Common myeloid progenitor, CD34-positive (primary cell): Measurements from ENCODE around the gene OCA2.

Experiments
- CTCF ChIA-PET: fragments of 350-600 bp; sonication (Branson Sonifier 250); formaldehyde crosslinking; loops from one replicate; lab custom pipeline; 2021; ENCODE audit warnings: antibody characterized with exemption; lab: Charles Lee
- POLR2A ChIA-PET: fragments of 350-600 bp; sonication (Branson Sonifier 250); formaldehyde crosslinking; loops from one replicate; lab custom pipeline; 2021; ENCODE audit warnings: antibody characterized with exemption; lab: Charles Lee
- DNase-seq, 3 donors: peaks; one replicate each; pipeline versions ENCODE4 v3.0.0 to v3.0.0-alpha.2; 2013
- H3K27ac ChIP-seq, 2 experiments: 1 replicate in 1 of 2; 2 replicates in 1 of 2; pipeline ENCODE4 v1.7.0; 2013; ENCODE audit warnings: inconsistent platforms in 2 of 2, low read length in 2 of 2, mild to moderate bottlenecking in 2 of 2, low read depth in 1 of 2, moderate library complexity in 1 of 2; ENCODE audit not compliant: severe bottlenecking in 2 of 2, insufficient read depth in 1 of 2, poor library complexity in 1 of 2
- H3K27me3 ChIP-seq, 5 experiments: replicated peaks in 2 of 5; 1 replicate in 3 of 5; 2 replicates in 2 of 5; pipeline versions ENCODE4 v1.6.1 to v1.7.0; 2013; ENCODE audit warnings: low read length in 4 of 5, mild to moderate bottlenecking in 2 of 5, moderate library complexity in 2 of 5, inconsistent platforms in 1 of 5; ENCODE audit not compliant: insufficient read depth in 5 of 5, control insufficient read depth in 4 of 5
- H3K36me3 ChIP-seq, 4 experiments: 1 replicate in 2 of 4; 2 replicates in 2 of 4; pipeline versions ENCODE4 v1.6.1 to v1.7.0; 2013; ENCODE audit warnings: low read length in 3 of 4, control low read depth in 1 of 4, mild to moderate bottlenecking in 1 of 4; ENCODE audit not compliant: control insufficient read depth in 4 of 4, insufficient read depth in 4 of 4
- H3K4me1 ChIP-seq, 4 experiments: 1 replicate in 3 of 4; 2 replicates in 1 of 4; pipeline versions ENCODE4 v1.6.1 to v1.7.1; 2013; ENCODE audit warnings: low read length in 3 of 4, mild to moderate bottlenecking in 3 of 4, control low read depth in 1 of 4, inconsistent platforms in 1 of 4, moderate library complexity in 1 of 4; ENCODE audit not compliant: control insufficient read depth in 4 of 4, insufficient read depth in 4 of 4; ENCODE audit errors: control extremely low read depth in 1 of 4
- H3K4me3 ChIP-seq, 7 experiments: 1 replicate in 4 of 7; 2 replicates in 3 of 7; pipeline versions ENCODE4 v1.5.1 to v1.7.0; 2013; ENCODE audit warnings: mild to moderate bottlenecking in 7 of 7, low read length in 6 of 7, moderate library complexity in 6 of 7, inconsistent platforms in 2 of 7, low read depth in 2 of 7, control low read depth in 1 of 7; ENCODE audit not compliant: insufficient read depth in 4 of 7, control insufficient read depth in 1 of 7; ENCODE audit errors: extremely low read depth in 1 of 7
- H3K9me3 ChIP-seq, 5 experiments: 1 replicate in 4 of 5; 2 replicates in 1 of 5; pipeline versions ENCODE4 v1.6.1 to v1.7.1; 2013; ENCODE audit warnings: low read length in 4 of 5, mild to moderate bottlenecking in 2 of 5, inconsistent platforms in 1 of 5, low read depth in 1 of 5, moderate library complexity in 1 of 5; ENCODE audit not compliant: control insufficient read depth in 4 of 5, insufficient read depth in 2 of 5; ENCODE audit errors: control extremely low read depth in 1 of 5
- WGBS: methylation state at CpG from one replicate; pipeline ENCODE4 v1.1.5; 2013; ENCODE audit not compliant: insufficient coverage; 5-methylcytosine and 5-hydroxymethylcytosine counted together

The OCA2 gene

DNA sequence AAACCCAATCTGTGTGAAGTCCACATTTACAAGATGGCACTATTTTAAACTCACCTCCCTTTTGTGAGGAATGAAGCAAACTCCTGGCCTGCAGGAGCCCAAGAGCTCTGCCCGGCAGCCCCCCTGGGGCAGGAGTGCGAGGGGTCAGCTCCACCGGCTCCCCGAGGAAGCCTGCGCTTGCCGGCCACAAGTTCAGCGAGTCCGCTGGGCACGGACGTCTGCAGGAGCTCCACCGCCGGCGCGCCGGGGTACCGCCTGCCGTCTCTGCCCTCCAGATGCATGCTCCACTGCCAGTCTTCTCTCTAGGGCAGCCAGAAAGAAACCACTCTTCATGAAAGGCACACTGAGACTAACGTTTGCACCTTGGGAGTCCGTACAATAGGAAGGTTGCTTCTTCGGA, 17.5 kb downstream of the OCA2 start:
- DNase-seq, result no peak
- Histone ChIP-seq H3K27me3 (peaks cover 0 to 9% (median 6%) of the 10 kb centered on the region in 5 experiments), H3K27ac (no peak overlapping the region), H3K4me1 (no peaks in the 10 kb centered on the region), H3K36me3 (no peaks in the 10 kb centered on the region), H3K4me3 (no peak overlapping the region), H3K9me3 (peaks cover 0 to 4% (median 0%) of the 10 kb centered on the region in 5 experiments)
- WGBS, result 98% methylated on average over 20 of the region's 20 CpGs
- ChIA-PET CTCF (no interaction called here), POLR2A (no interaction called here)

DNA sequence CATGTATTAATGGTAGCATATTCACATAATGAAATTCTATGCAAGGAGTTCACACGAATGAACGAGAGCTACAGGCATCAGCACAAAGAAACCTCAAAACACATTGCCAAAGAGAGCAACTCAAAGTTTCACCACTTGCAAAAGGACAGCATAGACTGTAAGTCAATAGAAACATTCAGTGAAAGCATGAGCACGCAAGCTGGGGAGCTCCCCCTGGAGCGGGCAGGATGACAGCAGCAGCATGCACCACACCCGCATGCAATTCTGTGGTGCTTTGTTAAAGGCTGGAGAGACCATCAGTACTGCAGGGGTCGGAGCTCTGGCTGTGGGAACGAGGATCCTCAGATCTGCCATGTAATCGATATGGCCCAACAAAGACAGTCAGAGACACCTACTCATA, 18.7 kb downstream of the OCA2 start:
- no peaks in the 10 kb centered on the region for H3K4me1 ChIP-seq
- peaks cover 0 to 4% (median 0%) of the 10 kb centered on the region in 5 experiments for H3K9me3 ChIP-seq
- CTCF ChIA-PET, result no interaction called here
- no peak for DNase-seq
- H3K27ac ChIP-seq, result no peak overlapping the region
- POLR2A ChIA-PET, result no interaction called here
- H3K36me3 ChIP-seq, result no peaks in the 10 kb centered on the region
- peaks cover 0 to 9% (median 6%) of the 10 kb centered on the region in 5 experiments for H3K27me3 ChIP-seq
- WGBS, result 84% methylated on average over 5 of the region's 8 CpGs
- H3K4me3 ChIP-seq, result no peak overlapping the region

GRCh38 chr15:28079313-28079969, 19.7 kb downstream of the OCA2 start:
- ChIA-PET CTCF (interaction anchor here (0.6 kb wide), 1 partner anchor 978 kb away, joined by 4 read pairs; no protein-coding TSS in a partner anchor), POLR2A (no interaction called here)
- no peaks in the 10 kb centered on the region for H3K36me3 ChIP-seq

GRCh38 chr15:28078191-28078719, 20.9 kb downstream of the OCA2 start:
- DNase-seq, result no peak
- ChIA-PET POLR2A (no interaction called here), CTCF (interaction anchor here (0.7 kb wide), 1 partner anchor 14 kb away, joined by 3 read pairs; no protein-coding TSS in a partner anchor)
- peaks cover 0 to 9% (median 3%) of the 10 kb centered on the region in 5 experiments for H3K27me3 ChIP-seq
- WGBS, result 100% methylated on average over 1 of the region's 1 CpG
- no peaks in the 10 kb centered on the region for H3K4me1 ChIP-seq
- peaks cover 0 to 1% (median 0%) of the 10 kb centered on the region in 5 experiments for H3K9me3 ChIP-seq
- no peak overlapping the region for H3K4me3 ChIP-seq
- H3K36me3 ChIP-seq, result no peaks in the 10 kb centered on the region
- H3K27ac ChIP-seq, result no peak overlapping the region

More at GRCh38 chr15:28079313-28079969, 19.7 kb downstream of the OCA2 start:
- Histone ChIP-seq H3K9me3 (peaks cover 0 to 1% (median 0%) of the 10 kb centered on the region in 5 experiments), H3K4me1 (no peaks in the 10 kb centered on the region), H3K4me3 (no peak overlapping the region), H3K27ac (no peak overlapping the region), H3K27me3 (peaks cover 0 to 9% (median 3%) of the 10 kb centered on the region in 5 experiments)
- no peak for DNase-seq
- WGBS, result 95% methylated on average over 6 of the region's 9 CpGs

- no CpG with 5 or more reads among the region's 1 CpG for WGBS
- Histone ChIP-seq H3K4me3 (no peak overlapping the region), H3K36me3 (no peaks in the 10 kb centered on the region), H3K4me1 (no peaks in the 10 kb centered on the region), H3K9me3 (peaks cover 0 to 1% (median 0%) of the 10 kb centered on the region in 5 experiments), H3K27me3 (peaks cover 0 to 9% (median 3%) of the 10 kb centered on the region in 5 experiments), H3K27ac (no peak overlapping the region)
- CTCF ChIA-PET, result no interaction called here
- POLR2A ChIA-PET, result no interaction called here
- no peak for DNase-seq
Measured at GRCh38 chr15:28075573-28075972, 23.5 kb downstream of the OCA2 start.

GRCh38 chr15:28068930-28069329, 30.2 kb downstream of the OCA2 start:
- H3K4me1 ChIP-seq, result no peaks in the 10 kb centered on the region
- ChIA-PET POLR2A (no interaction called here), CTCF (no interaction called here)

GRCh38 chr15:28066231-28066630, 32.9 kb downstream of the OCA2 start:
- no peaks in the 10 kb centered on the region for H3K36me3 ChIP-seq
- H3K4me1 ChIP-seq, result no peaks in the 10 kb centered on the region
- H3K9me3 ChIP-seq, result peaks cover 0 to 7% (median 3%) of the 10 kb centered on the region in 5 experiments
- no peak for DNase-seq
- WGBS, result 71% methylated on average over 1 of the region's 3 CpGs
- H3K4me3 ChIP-seq, result no peak overlapping the region
- ChIA-PET POLR2A (no interaction called here), CTCF (no interaction called here)
- peaks cover 0 to 7% (median 3%) of the 10 kb centered on the region in 5 experiments for H3K27me3 ChIP-seq
- H3K27ac ChIP-seq, result no peak overlapping the region

More at GRCh38 chr15:28068930-28069329, 30.2 kb downstream of the OCA2 start:
- Histone ChIP-seq H3K27me3 (peaks cover 0 to 8% (median 3%) of the 10 kb centered on the region in 5 experiments), H3K9me3 (peaks cover 0 to 5% (median under 1%) of the 10 kb centered on the region in 5 experiments), H3K4me3 (no peak overlapping the region), H3K27ac (no peak overlapping the region), H3K36me3 (no peaks in the 10 kb centered on the region)
- WGBS, result no CpG with 5 or more reads among the region's 1 CpG
- peak in 2 of 3 donors; percentile 6 to 7 for DNase-seq
